ENCODE data around the gene EEF1G. TPM values are rescaled to one million over a fixed set of nuclear protein-coding genes. Genes with fewer than 3 reads are reported as not detected.
A peak's percentile ranks its signal among the peaks of the same experiment; 100 is the strongest.

Gene EEF1G
- total RNA-seq, 2 donors from 2014 or later, result 1,690 to 1,865 TPM

DNA sequence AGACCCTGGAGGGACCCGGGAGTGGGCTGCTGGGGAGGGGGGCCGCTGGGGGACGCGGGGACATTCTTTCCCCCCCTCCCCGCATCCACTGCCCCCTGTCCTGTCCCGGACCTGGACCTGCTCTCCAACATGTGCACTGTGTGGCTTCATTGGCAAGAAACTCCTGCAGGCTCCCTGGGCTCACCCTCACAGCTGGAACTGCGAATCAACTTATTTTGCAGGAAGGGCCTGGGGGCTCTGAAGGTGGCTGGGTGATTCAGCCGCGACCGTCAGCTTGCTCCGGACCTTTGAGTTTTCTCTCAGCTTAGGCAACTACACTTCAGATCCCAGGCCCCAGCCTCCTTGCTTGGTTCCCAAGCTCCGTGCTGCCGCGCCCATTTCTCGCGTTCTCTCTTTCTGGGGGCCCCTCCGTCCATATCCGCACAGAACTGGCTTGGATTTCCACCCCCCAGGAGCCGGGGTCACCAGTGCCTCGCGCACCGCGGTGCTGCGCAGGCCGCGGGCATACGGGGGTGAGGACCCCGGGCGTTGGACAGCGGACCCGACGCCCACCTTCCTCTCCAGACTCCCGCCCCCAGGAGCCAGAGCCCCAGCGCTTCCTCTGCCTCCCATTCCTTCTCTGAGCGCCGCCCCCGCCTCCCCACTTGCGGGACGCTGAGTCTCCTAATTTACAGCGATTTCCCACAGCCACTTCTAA, 26.6 kb downstream of the EEF1G start:
- Mint-ChIP-seq H3K4me1 (peaks cover 38% of the 10 kb centered on the region), H3K27me3 (no peaks in the 10 kb centered on the region), H3K4me3 (peak overlapping the region; percentile 94), H3K27ac (peak overlapping the region; percentile 57), H3K9me3 (no peaks in the 10 kb centered on the region), H3K36me3 (ENCODE audit: low read depth) (peaks cover 41% of the 10 kb centered on the region)
- no peak for ATAC-seq (replicated peaks)

DNA sequence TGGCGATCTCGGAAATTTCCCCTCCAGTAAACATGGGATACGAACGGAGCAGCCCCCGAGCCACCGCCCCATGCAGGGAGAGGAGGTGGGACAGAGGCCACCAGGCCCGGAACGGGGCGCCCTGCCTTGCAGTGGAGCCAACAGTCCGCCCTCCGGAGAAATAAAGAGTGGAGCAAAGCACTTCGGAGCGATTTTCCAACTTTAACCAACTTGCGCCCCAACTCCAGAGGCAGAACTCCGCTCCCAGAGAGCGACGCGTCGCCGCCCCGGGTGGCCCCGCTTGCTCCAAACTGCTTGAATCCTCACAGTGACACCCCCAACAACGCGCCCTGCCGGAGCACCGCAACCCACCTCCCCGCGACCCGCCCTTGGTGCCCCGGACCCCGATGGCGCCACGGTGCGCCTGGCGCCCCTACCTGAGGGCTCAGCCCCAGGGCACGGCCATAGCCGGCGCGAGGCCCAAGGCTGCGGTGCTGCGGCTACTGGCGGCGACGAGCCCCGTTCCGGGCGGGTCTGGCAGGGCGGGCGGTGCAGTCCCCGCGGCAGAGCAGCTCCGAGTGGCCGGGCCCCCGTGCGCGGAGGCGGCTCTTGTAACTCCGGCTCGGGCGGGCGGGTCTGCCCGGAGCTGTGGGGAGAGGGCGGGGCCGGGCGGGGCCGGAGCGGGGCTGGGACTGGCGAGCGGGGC, 27.3 kb downstream of the EEF1G start, which contains the start of gene AHNAK:
TSS of gene AHNAK (minus strand) at position 563 of the 685 bp plus-strand sequence. CDS start 10,708 bp downstream, outside the sequence.
- no peaks in the 10 kb centered on the region for H3K9me3 Mint-ChIP-seq
- peaks cover 38% of the 10 kb centered on the region for H3K4me1 Mint-ChIP-seq
- peaks cover 40% of the 10 kb centered on the region for H3K36me3 Mint-ChIP-seq (ENCODE audit: low read depth)
- no peaks in the 10 kb centered on the region for H3K27me3 Mint-ChIP-seq
- peak within 1 kb of the TSS; percentile 94 for H3K4me3 Mint-ChIP-seq
- peak; percentile 49 for ATAC-seq (replicated peaks)
- peak within 1 kb of the TSS; percentile 92 for H3K27ac Mint-ChIP-seq

DNA sequence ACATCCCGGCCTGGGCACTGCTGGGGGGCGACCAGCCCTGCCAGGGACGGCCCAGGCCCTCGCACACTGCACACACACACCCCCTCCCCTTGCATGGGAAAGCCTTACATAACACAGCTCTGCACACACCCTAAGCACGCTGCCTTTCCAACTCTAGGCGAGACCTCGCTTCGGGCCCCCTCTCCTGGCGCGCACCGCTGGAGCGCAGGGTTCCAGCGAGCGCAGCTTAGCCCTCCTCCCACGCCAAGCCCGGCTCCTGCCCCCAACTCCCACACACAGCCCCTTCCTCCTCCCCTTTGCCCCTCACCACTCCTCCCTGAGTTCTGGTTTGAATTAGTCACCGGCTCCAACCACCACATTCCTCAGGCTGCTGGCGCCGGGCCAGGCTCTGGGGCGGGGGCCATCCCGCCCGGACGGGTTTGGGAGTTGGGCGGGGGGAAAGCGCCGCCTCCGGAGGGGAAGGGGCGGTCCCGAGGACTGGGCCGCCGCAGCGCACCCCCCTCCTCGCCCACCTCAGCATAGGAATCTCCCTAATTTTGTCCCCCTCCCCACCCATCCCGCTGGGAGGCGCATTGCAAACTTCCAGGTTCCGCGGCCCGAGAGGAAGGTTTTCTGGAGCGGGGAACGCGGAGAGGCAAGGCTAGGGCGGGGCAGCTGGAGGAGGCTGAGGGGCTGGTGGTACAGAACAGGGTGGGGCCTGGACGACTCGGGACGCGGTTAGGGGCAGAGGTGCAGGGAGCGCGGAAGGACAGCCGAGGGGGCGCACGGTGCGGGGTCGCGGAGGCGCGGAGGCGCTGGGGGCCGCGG, 28.1 kb downstream of the EEF1G start:
- Mint-ChIP-seq H3K4me3 (peak overlapping the region; percentile 94), H3K36me3 (ENCODE audit: low read depth) (peaks cover 46% of the 10 kb centered on the region), H3K4me1 (peaks cover 38% of the 10 kb centered on the region), H3K9me3 (no peaks in the 10 kb centered on the region), H3K27ac (peak overlapping the region; percentile 92), H3K27me3 (no peaks in the 10 kb centered on the region)
- ATAC-seq (replicated peaks), result peak; percentile 24

DNA sequence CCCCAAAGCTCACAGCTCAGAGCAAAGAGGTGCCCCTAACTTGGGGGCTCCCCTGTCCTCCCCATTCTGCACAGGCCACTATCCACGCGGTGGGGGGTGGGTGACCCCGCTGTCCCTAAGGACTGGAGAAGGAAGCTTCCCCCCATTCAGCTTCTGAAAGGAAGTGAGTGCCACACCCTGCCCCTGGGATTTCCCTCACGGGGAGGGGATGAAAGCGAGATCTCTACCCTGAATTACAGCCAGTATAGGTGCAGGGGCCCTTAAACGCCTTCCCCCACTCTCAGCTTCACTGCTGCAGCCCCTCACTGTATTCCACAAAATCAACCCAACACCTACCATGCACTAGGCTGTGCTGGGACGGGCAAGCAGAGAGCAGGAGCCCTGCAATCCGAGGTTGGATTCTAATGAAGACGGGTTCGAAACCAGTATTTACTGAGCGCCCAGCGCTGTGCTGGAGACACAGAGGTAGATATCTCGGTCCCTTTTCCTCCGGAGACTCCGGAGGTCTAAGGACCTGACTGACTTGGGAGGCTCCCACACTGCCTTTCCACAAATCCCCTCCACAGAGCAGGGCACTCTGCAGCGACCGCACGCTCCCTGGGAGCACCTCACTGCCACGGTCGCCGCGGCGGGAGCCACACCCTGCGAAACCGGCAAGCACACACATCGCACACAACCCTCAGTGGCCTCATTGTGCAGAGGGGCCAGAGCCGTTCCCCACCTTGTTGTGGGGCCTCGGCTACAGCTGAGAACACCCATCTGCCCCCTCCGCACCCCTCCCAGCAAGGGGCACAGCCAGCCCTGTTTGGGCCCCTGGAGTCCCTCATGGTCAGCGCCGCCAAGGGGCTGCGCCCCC, 28.9 kb downstream of the EEF1G start:
- Mint-ChIP-seq H3K27me3 (no peaks in the 10 kb centered on the region), H3K36me3 (ENCODE audit: low read depth) (peaks cover 46% of the 10 kb centered on the region), H3K27ac (peak overlapping the region; percentile 92), H3K4me1 (peaks cover 38% of the 10 kb centered on the region), H3K4me3 (peak overlapping the region; percentile 94), H3K9me3 (no peaks in the 10 kb centered on the region)
- ATAC-seq (replicated peaks), result no peak

- no peak for ATAC-seq (replicated peaks)
- Mint-ChIP-seq H3K9me3 (no peaks in the 10 kb centered on the region), H3K27me3 (no peaks in the 10 kb centered on the region), H3K36me3 (ENCODE audit: low read depth) (peaks cover 46% of the 10 kb centered on the region), H3K27ac (peak overlapping the region; percentile 92), H3K4me3 (peak overlapping the region; percentile 94), H3K4me1 (peaks cover 38% of the 10 kb centered on the region)
Measured at GRCh38 chr11:62543680-62544444, 29.8 kb downstream of the EEF1G start.

DNA sequence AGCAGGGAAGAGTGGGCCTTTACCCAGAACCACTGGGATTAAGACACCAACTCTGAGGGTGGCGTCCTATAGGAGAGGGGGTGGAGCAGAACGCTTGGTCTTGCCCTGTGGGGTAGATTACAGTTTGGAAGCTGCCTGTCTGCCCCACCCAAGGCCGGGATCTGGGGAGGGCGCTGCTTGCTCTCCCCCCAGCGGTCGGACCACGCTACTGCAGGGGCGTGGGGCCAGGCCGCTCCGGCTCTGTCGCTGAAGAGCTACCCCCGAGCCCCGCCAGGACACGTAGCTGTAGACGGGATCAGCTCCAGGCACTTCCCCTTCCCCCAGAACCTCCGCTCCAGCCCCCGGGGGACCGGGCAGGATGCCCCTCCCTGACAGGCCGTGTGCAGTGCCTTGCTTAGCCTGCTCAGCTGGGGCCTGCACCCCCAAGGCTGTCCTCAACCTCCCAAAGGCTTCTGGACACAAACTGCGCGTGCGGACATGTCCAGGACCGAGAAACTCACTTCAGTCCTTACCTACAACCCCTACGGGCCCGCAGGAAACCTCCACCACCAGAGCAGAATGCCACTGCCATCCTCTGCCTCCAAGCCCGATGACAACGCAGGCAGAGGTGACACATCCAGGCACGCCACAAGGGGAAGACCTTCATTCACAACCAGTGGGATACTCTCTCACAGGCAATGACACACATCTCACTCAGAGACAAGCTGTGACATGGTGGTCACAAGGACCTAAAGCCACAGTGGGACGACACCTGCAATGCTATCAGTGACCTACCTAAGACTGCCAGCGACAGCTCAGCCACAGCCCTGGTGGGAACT, 30.7 kb downstream of the EEF1G start:
- Mint-ChIP-seq H3K36me3 (ENCODE audit: low read depth) (peaks cover 53% of the 10 kb centered on the region), H3K9me3 (no peaks in the 10 kb centered on the region), H3K4me3 (peak overlapping the region; percentile 94), H3K27me3 (no peaks in the 10 kb centered on the region), H3K4me1 (peaks cover 40% of the 10 kb centered on the region), H3K27ac (peak overlapping the region; percentile 92)
- peak; percentile 71 for ATAC-seq (replicated peaks)

GRCh38 chr11:62542111-62542745, 31.5 kb downstream of the EEF1G start:
- H3K27me3 Mint-ChIP-seq, result no peaks in the 10 kb centered on the region
- ATAC-seq (replicated peaks), result no peak
- H3K4me3 Mint-ChIP-seq, result peak overlapping the region; percentile 94
- no peaks in the 10 kb centered on the region for H3K9me3 Mint-ChIP-seq
- peaks cover 59% of the 10 kb centered on the region for H3K36me3 Mint-ChIP-seq (ENCODE audit: low read depth)
- H3K4me1 Mint-ChIP-seq, result peaks cover 33% of the 10 kb centered on the region
- peak overlapping the region; percentile 92 for H3K27ac Mint-ChIP-seq

GRCh38 chr11:62540804-62541701, 32.6 kb downstream of the EEF1G start:
- no peaks in the 10 kb centered on the region for H3K27me3 Mint-ChIP-seq
- H3K4me3 Mint-ChIP-seq, result peak overlapping the region; percentile 94
- H3K36me3 Mint-ChIP-seq (ENCODE audit: low read depth), result peaks cover 69% of the 10 kb centered on the region
- H3K4me1 Mint-ChIP-seq, result peaks cover 38% of the 10 kb centered on the region
- H3K27ac Mint-ChIP-seq, result peak overlapping the region; percentile 92
- ATAC-seq (replicated peaks), result peak; percentile 51
- no peaks in the 10 kb centered on the region for H3K9me3 Mint-ChIP-seq

- Mint-ChIP-seq H3K4me3 (peak overlapping the region; percentile 94), H3K27ac (peak overlapping the region; percentile 58), H3K27me3 (no peaks in the 10 kb centered on the region), H3K36me3 (ENCODE audit: low read depth) (peaks cover 69% of the 10 kb centered on the region), H3K4me1 (peaks cover 38% of the 10 kb centered on the region), H3K9me3 (no peaks in the 10 kb centered on the region)
- peak; percentile 36 for ATAC-seq (replicated peaks)
Measured at GRCh38 chr11:62539238-62539925, 34.3 kb downstream of the EEF1G start.

- H3K9me3 Mint-ChIP-seq, result no peaks in the 10 kb centered on the region
- no peak for ATAC-seq (replicated peaks)
- H3K27ac Mint-ChIP-seq, result peak overlapping the region; percentile 58
- H3K27me3 Mint-ChIP-seq, result no peaks in the 10 kb centered on the region
- H3K4me3 Mint-ChIP-seq, result peak overlapping the region; percentile 94
- peaks cover 38% of the 10 kb centered on the region for H3K4me1 Mint-ChIP-seq
- peaks cover 69% of the 10 kb centered on the region for H3K36me3 Mint-ChIP-seq (ENCODE audit: low read depth)
Measured at GRCh38 chr11:62538470-62539237, 35.0 kb downstream of the EEF1G start.
